ENCODE data around the gene LRRC4C.

LRRC4C gene

GRCh38 chr11:41247621-41248020, 211.8 kb downstream of the LRRC4C start:
- H3K18ac ChIP-seq (ENCODE audit: low read length): no peak overlapping the region
- H2AK5ac ChIP-seq (ENCODE audit: low read length): no peak overlapping the region
- no peak overlapping the region for H2BK120ac ChIP-seq (ENCODE audit: insufficient read depth, low read length, poor library complexity)
- H3K9ac ChIP-seq (ENCODE audit: low read length): no peak overlapping the region
- H3K4me1 ChIP-seq (ENCODE audit: control insufficient read depth in 1 of 2, insufficient read depth in 2 of 2, low read length in 2 of 2): no peaks in the 10 kb centered on the region
- no peak overlapping the region for H4K12ac ChIP-seq (ENCODE audit: low read depth, low read length)
- no peak overlapping the region for H3K4ac ChIP-seq (ENCODE audit: low read depth, low read length)
- H3K4me3 ChIP-seq (ENCODE audit: low read depth, low read length): no peak overlapping the region
- H4K91ac ChIP-seq (ENCODE audit: low read depth, low read length): no peak overlapping the region
- no peak overlapping the region for H3K23ac ChIP-seq (ENCODE audit: low read length)
- no peak overlapping the region for H2BK5ac ChIP-seq (ENCODE audit: low read depth, low read length, poor library complexity)
- no peaks in the 10 kb centered on the region for H3K27me3 ChIP-seq (ENCODE audit: insufficient read depth, low read length)
- no peaks in the 10 kb centered on the region for H3K9me3 ChIP-seq (ENCODE audit: insufficient read depth, low read depth, low read length)
- H3K4me2 ChIP-seq (ENCODE audit: low read length): no peak overlapping the region
- no CpG with 5 or more reads among the region's 5 CpGs for WGBS (ENCODE audit: extremely low coverage, insufficient coverage, insufficient read length)
- H4K8ac ChIP-seq (ENCODE audit: low read depth, low read length): no peak overlapping the region
- no peaks in the 10 kb centered on the region for H3K36me3 ChIP-seq (ENCODE audit: control insufficient read depth in 1 of 2, insufficient read depth in 2 of 2, low read length in 2 of 2)
- H3K79me1 ChIP-seq (ENCODE audit: low read length): no peaks in the 10 kb centered on the region
- H3K27ac ChIP-seq (ENCODE audit: low read depth, low read length): no peak overlapping the region
- no peak overlapping the region for H2AFZ ChIP-seq (ENCODE audit: insufficient read depth, low read length, poor library complexity)
- no peak for DNase-seq
- H2BK12ac ChIP-seq (ENCODE audit: low read length): no peak overlapping the region
- no peaks in the 10 kb centered on the region for H3K79me2 ChIP-seq (ENCODE audit: control insufficient read depth, insufficient read depth, low read length, poor library complexity)
- no peak overlapping the region for H3K14ac ChIP-seq (ENCODE audit: low read length)

GRCh38 chr11:41246399-41246745, 213.1 kb downstream of the LRRC4C start:
- Histone ChIP-seq H3K9me3 (ENCODE audit: insufficient read depth, low read depth, low read length) (no peaks in the 10 kb centered on the region), H2AFZ (ENCODE audit: insufficient read depth, low read length, poor library complexity) (no peak overlapping the region), H3K4ac (ENCODE audit: low read depth, low read length) (no peak overlapping the region), H3K4me3 (ENCODE audit: low read depth, low read length) (no peak overlapping the region), H3K18ac (ENCODE audit: low read length) (no peak overlapping the region), H2AK5ac (ENCODE audit: low read length) (no peak overlapping the region), H4K12ac (ENCODE audit: low read depth, low read length) (no peak overlapping the region), H2BK120ac (ENCODE audit: insufficient read depth, low read length, poor library complexity) (no peak overlapping the region), H3K36me3 (ENCODE audit: control insufficient read depth in 1 of 2, insufficient read depth in 2 of 2, low read length in 2 of 2) (no peaks in the 10 kb centered on the region), H2BK5ac (ENCODE audit: low read depth, low read length, poor library complexity) (no peak overlapping the region), H4K8ac (ENCODE audit: low read depth, low read length) (no peak overlapping the region), H2BK12ac (ENCODE audit: low read length) (no peak overlapping the region), H3K27ac (ENCODE audit: low read depth, low read length) (no peak overlapping the region), H3K79me2 (ENCODE audit: control insufficient read depth, insufficient read depth, low read length, poor library complexity) (no peaks in the 10 kb centered on the region), H3K4me2 (ENCODE audit: low read length) (no peak overlapping the region), H3K14ac (ENCODE audit: low read length) (no peak overlapping the region), H3K9ac (ENCODE audit: low read length) (no peak overlapping the region), H3K27me3 (ENCODE audit: insufficient read depth, low read length) (no peaks in the 10 kb centered on the region), H3K4me1 (ENCODE audit: control insufficient read depth in 1 of 2, insufficient read depth in 2 of 2, low read length in 2 of 2) (no peaks in the 10 kb centered on the region), H4K91ac (ENCODE audit: low read depth, low read length) (no peak overlapping the region), H3K23ac (ENCODE audit: low read length) (no peak overlapping the region), H3K79me1 (ENCODE audit: low read length) (no peaks in the 10 kb centered on the region)
- DNase-seq: no peak
- WGBS (ENCODE audit: extremely low coverage, insufficient coverage, insufficient read length): no CpG with 5 or more reads among the region's 5 CpGs

GRCh38 chr11:41245704-41246398, 213.6 kb downstream of the LRRC4C start:
- no peaks in the 10 kb centered on the region for H3K27me3 ChIP-seq (ENCODE audit: insufficient read depth, low read length)
- H3K4me3 ChIP-seq (ENCODE audit: low read depth, low read length): no peak overlapping the region
- no peak overlapping the region for H4K8ac ChIP-seq (ENCODE audit: low read depth, low read length)
- H3K9ac ChIP-seq (ENCODE audit: low read length): no peak overlapping the region
- no peaks in the 10 kb centered on the region for H3K79me2 ChIP-seq (ENCODE audit: control insufficient read depth, insufficient read depth, low read length, poor library complexity)
- no peak overlapping the region for H2AFZ ChIP-seq (ENCODE audit: insufficient read depth, low read length, poor library complexity)
- no peak overlapping the region for H2BK5ac ChIP-seq (ENCODE audit: low read depth, low read length, poor library complexity)
- H2AK5ac ChIP-seq (ENCODE audit: low read length): no peak overlapping the region
- no peak overlapping the region for H3K23ac ChIP-seq (ENCODE audit: low read length)
- H3K4me2 ChIP-seq (ENCODE audit: low read length): no peak overlapping the region
- no peak overlapping the region for H2BK12ac ChIP-seq (ENCODE audit: low read length)
- no peak overlapping the region for H3K27ac ChIP-seq (ENCODE audit: low read depth, low read length)
- no peaks in the 10 kb centered on the region for H3K9me3 ChIP-seq (ENCODE audit: insufficient read depth, low read depth, low read length)
- no peaks in the 10 kb centered on the region for H3K79me1 ChIP-seq (ENCODE audit: low read length)
- H4K91ac ChIP-seq (ENCODE audit: low read depth, low read length): no peak overlapping the region
- H3K18ac ChIP-seq (ENCODE audit: low read length): no peak overlapping the region
- no peak for DNase-seq
- no peak overlapping the region for H2BK120ac ChIP-seq (ENCODE audit: insufficient read depth, low read length, poor library complexity)
- no peak overlapping the region for H3K14ac ChIP-seq (ENCODE audit: low read length)
- no peak overlapping the region for H4K12ac ChIP-seq (ENCODE audit: low read depth, low read length)
- H3K36me3 ChIP-seq (ENCODE audit: control insufficient read depth in 1 of 2, insufficient read depth in 2 of 2, low read length in 2 of 2): no peaks in the 10 kb centered on the region
- H3K4ac ChIP-seq (ENCODE audit: low read depth, low read length): no peak overlapping the region
- no CpG with 5 or more reads among the region's 10 CpGs for WGBS (ENCODE audit: extremely low coverage, insufficient coverage, insufficient read length)
- H3K4me1 ChIP-seq (ENCODE audit: control insufficient read depth in 1 of 2, insufficient read depth in 2 of 2, low read length in 2 of 2): no peaks in the 10 kb centered on the region

GRCh38 chr11:41245184-41245583, 214.3 kb downstream of the LRRC4C start:
- H3K79me1 ChIP-seq (ENCODE audit: low read length): no peaks in the 10 kb centered on the region
- H4K8ac ChIP-seq (ENCODE audit: low read depth, low read length): no peak overlapping the region
- H3K4ac ChIP-seq (ENCODE audit: low read depth, low read length): no peak overlapping the region
- H3K4me3 ChIP-seq (ENCODE audit: low read depth, low read length): no peak overlapping the region
- no peak overlapping the region for H3K18ac ChIP-seq (ENCODE audit: low read length)
- no peak overlapping the region for H2AFZ ChIP-seq (ENCODE audit: insufficient read depth, low read length, poor library complexity)
- H3K4me2 ChIP-seq (ENCODE audit: low read length): no peak overlapping the region
- no peaks in the 10 kb centered on the region for H3K36me3 ChIP-seq (ENCODE audit: control insufficient read depth in 1 of 2, insufficient read depth in 2 of 2, low read length in 2 of 2)
- H2BK120ac ChIP-seq (ENCODE audit: insufficient read depth, low read length, poor library complexity): no peak overlapping the region
- no peak overlapping the region for H2AK5ac ChIP-seq (ENCODE audit: low read length)
- H4K12ac ChIP-seq (ENCODE audit: low read depth, low read length): no peak overlapping the region
- no peak overlapping the region for H3K14ac ChIP-seq (ENCODE audit: low read length)
- H3K4me1 ChIP-seq (ENCODE audit: control insufficient read depth in 1 of 2, insufficient read depth in 2 of 2, low read length in 2 of 2): no peaks in the 10 kb centered on the region
- no peak for DNase-seq
- H3K27ac ChIP-seq (ENCODE audit: low read depth, low read length): no peak overlapping the region
- H4K91ac ChIP-seq (ENCODE audit: low read depth, low read length): no peak overlapping the region
- H3K79me2 ChIP-seq (ENCODE audit: control insufficient read depth, insufficient read depth, low read length, poor library complexity): no peaks in the 10 kb centered on the region
- no peak overlapping the region for H2BK5ac ChIP-seq (ENCODE audit: low read depth, low read length, poor library complexity)
- H3K23ac ChIP-seq (ENCODE audit: low read length): no peak overlapping the region
- WGBS (ENCODE audit: extremely low coverage, insufficient coverage, insufficient read length): no CpG with 5 or more reads among the region's 10 CpGs
- no peak overlapping the region for H2BK12ac ChIP-seq (ENCODE audit: low read length)
- no peaks in the 10 kb centered on the region for H3K27me3 ChIP-seq (ENCODE audit: insufficient read depth, low read length)
- H3K9ac ChIP-seq (ENCODE audit: low read length): no peak overlapping the region
- H3K9me3 ChIP-seq (ENCODE audit: insufficient read depth, low read depth, low read length): no peaks in the 10 kb centered on the region
